Measurements from ENCODE around the gene MYCN.

- TF ChIP-seq CTCF (conservative IDR thresholded peaks at IDR 0.05; ENCODE audit: low read depth, low read length) (no peak), EZH2 (IDR thresholded peaks at IDR 0.05; ENCODE audit: low read length, unreplicated experiment) (no peak), EZH2phosphoT487 (IDR thresholded peaks at IDR 0.05; ENCODE audit: borderline replicate concordance, low read length) (no peak)
Measured at GRCh38 chr2:15913146-15913545, 27.2 kb upstream of the MYCN start.

Data from PC-3 (cell line).